UCSD-AML1 (cell line): Measurements from ENCODE around the gene CAMK4.
A peak's percentile ranks its signal among the peaks of the same experiment; 100 is the strongest.

ENCODE experiments used
- DNase-seq: peaks from one replicate; lab custom pipeline; 2025; ENCODE audit not compliant: unreplicated experiment; lab: John Stamatoyannopoulos, UW

CAMK4 gene

GRCh38 chr5:111422245-111422644, 198.1 kb downstream of the CAMK4 start:
- no peak for DNase-seq

GRCh38 chr5:111422747-111423720, 198.8 kb downstream of the CAMK4 start:
- no peak for DNase-seq

DNA sequence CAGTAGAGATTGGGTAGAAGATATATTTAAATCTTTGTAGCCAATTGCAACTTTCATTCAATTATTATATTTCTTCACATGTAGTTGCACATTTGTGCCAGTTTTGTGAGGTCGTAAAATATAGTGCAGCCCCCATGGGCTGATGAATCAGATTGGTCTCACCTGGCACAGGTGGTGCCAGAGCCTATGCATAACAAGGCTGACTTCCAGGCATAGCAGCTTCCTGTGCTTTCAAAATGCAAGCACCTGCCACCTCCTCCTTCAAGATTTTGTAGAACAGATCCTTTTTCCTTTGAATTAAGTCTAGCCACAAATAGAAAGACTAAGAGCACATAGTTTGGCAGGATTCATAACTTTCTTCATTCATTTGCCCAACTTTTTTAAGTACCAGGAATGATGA, 201.0 kb downstream of the CAMK4 start:
- no peak for DNase-seq

- DNase-seq, result no peak
These were observed 203.6 kb downstream of the CAMK4 start for GRCh38 chr5:111427762-111428161.

DNA sequence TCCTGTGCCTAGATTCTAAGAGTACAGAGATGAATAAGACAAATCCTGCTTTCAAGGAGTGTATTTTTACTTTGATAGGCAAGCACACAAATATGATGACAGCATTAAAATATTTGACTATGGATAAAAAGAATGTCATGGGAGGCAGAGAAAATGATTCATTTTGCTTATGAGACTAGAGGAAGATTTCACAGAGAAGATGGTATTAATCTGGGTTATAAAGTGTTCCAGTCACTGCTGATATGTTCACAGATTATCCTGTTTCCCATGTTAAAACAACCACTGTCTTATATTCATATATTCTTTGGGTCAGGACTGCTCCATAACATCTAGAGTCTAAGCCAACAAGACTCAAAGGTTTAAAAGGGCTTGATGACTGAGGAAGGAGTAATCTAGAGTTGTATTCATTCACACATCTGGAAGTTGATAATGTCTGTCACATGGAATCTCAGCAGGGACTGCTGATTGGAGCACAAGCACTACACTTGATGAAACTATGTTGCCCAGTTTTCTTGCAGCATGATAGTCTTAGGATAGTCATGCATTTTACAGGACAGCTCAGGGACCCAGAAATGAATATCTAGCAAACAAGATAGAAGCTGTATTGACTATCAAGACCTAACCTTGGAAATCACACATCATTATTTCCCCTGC, 208.8 kb downstream of the CAMK4 start:
- no peak for DNase-seq

DNA sequence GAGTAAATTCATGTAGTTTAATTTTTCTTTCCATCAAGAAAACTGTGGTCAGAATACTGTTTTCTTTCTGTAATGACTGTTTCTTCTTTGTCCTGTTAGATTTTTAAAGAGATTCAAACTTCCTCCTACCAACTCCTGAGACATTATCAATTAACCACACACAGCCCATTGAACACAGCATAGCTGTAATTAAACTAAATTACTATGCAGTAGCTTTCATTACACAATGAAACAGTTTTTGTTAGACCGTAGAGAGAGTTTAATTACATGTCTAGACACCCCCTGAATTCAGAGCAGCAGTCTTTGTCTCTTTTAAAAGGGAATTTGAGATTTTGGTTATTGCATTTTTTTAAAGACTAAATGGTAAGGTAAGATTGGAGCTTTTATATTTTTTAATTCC, 210.6 kb downstream of the CAMK4 start:
- DNase-seq, result no peak

DNA sequence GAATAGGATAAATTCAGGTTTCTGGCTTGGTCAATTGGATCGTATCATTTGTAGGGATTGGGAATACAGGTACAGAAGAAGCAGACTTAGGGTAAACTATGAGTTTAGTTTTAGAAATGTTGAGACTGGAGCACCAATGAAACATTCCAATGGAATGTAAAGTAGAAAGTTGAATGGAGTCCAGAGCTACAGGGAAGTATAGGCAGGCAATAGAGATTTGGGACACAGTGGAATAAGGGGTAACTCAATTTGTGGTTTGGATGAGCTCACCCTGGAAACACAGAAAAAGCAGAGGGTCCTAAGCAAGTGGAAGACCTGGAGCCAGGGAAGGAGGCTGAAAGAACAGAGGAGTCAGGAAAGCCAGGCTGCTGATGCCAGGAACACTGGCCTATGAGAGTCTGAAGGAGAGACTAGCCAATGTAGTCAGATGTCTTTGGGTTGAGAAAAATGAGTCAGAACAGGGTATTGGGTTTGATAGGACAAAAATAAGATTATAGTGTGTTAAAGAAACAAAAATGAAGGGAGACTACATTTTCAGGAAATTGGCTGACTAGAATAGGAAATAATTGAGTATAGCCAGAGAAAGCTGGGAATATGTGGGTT, 215.4 kb downstream of the CAMK4 start:
- DNase-seq, result no peak

GRCh38 chr5:111447099-111447498, 222.9 kb downstream of the CAMK4 start:
- DNase-seq, result no peak

- DNase-seq, result no peak
These were observed 223.6 kb downstream of the CAMK4 start for GRCh38 chr5:111447822-111448221.

DNA sequence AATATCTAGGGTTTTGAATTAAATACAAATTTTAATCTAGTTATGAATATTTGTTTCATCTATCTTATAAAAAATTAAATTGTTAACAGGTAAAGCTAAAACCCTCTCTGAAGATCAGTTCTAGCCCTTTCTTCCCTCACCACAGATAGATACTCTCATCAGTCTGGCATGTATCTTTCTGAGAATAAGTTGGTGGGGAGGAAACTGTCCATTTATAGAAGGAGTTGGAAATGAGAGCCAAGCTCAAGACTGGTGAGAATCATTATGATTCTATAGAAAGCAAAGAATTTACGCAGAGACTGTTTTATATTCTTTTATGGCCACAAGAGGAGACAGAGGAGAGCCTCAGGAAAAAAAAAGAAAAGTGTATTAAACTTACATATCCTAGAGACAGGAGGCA, 229.1 kb downstream of the CAMK4 start:
- no peak for DNase-seq

- no peak for DNase-seq
These were observed 229.6 kb downstream of the CAMK4 start for GRCh38 chr5:111453747-111454146.

GRCh38 chr5:111454198-111454622, 230.0 kb downstream of the CAMK4 start:
- no peak for DNase-seq

- no peak for DNase-seq
These were observed 230.6 kb downstream of the CAMK4 start for GRCh38 chr5:111454776-111455175.

GRCh38 chr5:111461255-111461671, 237.1 kb downstream of the CAMK4 start:
- DNase-seq, result no peak

DNA sequence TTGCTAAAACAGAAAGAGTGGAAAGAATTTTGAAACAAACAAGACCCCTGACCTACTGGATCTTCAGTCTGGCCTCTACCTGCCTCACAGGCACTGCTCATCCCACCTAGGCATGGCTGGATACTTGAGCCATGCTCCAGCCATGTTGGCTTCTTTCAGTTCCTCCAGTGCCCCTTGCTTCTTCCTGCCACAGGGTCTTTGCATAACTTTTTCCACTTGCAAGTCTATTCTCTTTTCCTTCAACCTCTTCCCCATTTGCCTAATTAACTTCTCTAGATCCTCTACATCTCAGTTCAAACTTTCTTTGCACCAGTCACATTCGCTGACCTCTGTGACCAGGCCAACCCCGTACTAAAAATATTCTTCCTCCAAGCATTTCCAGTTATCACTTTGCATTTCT, 237.8 kb downstream of the CAMK4 start:
- no peak for DNase-seq

- DNase-seq, result no peak
These were observed 239.1 kb downstream of the CAMK4 start for GRCh38 chr5:111463311-111463710.

GRCh38 chr5:111469293-111469896, 245.2 kb downstream of the CAMK4 start:
- DNase-seq, result no peak

DNA sequence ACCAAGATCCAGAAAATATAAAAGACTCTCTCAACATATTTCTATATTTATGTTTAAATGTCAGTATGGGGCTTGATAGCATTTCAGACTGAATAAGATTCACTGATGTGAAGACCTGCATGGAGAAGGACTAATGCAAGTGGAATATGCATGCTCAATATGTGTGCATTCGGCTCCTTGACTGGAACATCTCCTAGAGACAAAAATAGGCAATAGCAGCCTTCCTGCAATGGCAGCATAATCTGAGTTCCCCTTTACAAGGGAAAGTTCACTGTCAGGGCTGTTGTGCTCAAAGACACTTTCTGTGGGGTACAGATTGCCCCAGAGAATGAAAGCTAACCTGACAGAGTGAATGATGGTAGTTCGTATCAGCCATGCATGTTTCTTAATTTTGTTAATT, 245.7 kb downstream of the CAMK4 start:
- DNase-seq, result no peak

DNA sequence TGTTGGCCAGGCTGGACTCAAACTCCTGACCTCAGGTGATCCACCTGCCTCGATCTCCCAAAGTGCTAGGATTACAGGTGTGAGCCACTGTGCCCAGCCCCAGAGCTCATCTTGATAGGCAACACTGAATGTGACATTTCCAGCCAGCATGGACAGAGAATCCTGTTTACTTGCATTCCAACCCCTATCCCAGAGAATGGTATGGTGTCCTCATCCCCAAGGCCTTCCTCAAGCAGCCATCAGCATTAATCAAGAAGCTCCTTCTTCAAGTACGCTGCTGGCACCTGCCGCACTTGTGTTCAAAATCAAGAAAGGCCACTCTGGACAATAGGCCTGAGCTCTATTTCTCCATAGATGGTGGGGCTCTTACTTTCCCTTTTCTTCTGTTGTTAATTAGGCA, 247.9 kb downstream of the CAMK4 start:
- no peak for DNase-seq

GRCh38 chr5:111472579-111472978, 248.4 kb downstream of the CAMK4 start:
- DNase-seq, result peak; percentile 21

- no peak for DNase-seq
These were observed 254.1 kb downstream of the CAMK4 start for GRCh38 chr5:111478266-111478665.
